Kidney capillary endothelial cell (primary cell): Measurements from ENCODE around the gene WBP1L.
"Not testable (repeated sequence)": the region's sequence is repeated elsewhere in the genome, so short reads cannot be mapped to it uniquely, and the experiment has no call there.

Experiments
- DNase-seq: peaks from one replicate; pipeline ENCODE4 v3.0.0-alpha.2; 2018; ENCODE audit warnings: low spot score

Gene WBP1L

DNA sequence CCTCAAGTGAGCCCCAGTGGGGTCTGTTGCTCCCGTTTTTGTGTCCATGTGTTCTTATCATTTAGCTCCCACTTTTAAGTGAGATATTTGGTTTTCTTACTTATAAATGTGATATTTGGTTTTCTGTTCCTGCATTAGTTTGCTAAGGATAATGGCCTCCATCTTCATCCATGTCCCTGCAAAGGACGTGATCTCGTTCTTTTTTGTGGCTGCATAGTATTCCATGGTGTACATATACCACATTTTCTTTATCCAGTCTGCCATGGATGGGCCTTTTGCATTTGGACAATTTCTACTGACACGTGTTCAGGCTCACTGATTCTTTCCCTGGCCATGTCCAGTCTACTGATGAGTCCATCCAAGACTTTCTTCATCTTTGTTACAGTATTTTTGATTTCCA is 19.8 kb upstream of the WBP1L start:
- DNase-seq, result no peak

DNA sequence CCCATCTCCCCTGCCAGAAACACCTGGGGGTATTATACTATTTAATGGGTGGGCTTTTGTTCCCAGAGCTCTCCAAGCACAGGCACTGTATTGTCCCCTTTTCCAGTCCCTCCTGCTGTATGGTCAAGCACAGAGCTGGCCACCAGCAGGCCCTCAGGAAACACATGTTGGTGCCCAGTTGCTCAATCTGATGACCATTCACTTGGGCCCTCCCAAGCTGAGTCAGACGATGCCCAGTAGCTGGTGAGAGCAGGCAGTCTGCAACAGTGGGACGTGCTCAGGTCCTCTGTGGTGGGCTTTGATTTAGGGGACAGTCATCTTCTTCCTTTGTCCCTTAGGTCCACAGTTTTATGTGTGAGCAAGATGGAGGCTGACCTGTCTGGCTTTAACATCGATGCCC is 17.5 kb upstream of the WBP1L start:
- no peak for DNase-seq

DNA sequence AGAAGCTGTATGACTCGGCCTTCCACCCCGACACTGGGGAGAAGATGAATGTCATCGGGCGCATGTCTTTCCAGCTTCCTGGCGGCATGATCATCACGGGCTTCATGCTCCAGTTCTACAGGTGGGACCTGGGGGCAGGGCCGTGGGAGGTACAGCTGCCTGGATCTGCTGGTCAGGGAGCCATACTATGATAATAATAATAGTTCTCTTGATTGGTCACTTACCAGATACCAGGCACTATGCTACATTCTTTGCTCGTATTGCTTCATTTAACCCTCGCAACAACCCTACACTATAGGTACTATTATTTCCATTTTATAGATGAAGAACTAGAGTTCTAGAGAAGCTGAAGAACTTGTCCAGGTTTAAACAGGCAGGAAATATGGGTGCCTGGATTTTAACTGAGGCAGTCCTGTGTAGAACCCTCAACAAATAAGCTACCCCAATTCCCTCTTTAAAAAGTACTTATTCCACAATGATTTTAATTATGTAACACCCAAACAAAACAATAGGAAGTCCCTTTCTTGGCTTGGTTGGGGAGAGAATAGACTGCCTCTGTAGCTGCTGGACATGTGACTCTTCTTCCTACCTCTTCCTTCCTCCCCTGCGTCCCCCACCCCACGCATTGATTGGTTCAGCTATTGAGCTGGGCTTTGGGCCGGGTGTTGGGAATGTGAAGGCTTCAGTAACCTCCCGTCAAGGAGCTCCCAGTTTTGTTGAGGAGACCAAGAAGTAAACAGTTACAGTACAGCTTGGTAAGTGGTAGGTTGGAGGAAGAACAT is 16.5 kb upstream of the WBP1L start:
- no peak for DNase-seq

DNA sequence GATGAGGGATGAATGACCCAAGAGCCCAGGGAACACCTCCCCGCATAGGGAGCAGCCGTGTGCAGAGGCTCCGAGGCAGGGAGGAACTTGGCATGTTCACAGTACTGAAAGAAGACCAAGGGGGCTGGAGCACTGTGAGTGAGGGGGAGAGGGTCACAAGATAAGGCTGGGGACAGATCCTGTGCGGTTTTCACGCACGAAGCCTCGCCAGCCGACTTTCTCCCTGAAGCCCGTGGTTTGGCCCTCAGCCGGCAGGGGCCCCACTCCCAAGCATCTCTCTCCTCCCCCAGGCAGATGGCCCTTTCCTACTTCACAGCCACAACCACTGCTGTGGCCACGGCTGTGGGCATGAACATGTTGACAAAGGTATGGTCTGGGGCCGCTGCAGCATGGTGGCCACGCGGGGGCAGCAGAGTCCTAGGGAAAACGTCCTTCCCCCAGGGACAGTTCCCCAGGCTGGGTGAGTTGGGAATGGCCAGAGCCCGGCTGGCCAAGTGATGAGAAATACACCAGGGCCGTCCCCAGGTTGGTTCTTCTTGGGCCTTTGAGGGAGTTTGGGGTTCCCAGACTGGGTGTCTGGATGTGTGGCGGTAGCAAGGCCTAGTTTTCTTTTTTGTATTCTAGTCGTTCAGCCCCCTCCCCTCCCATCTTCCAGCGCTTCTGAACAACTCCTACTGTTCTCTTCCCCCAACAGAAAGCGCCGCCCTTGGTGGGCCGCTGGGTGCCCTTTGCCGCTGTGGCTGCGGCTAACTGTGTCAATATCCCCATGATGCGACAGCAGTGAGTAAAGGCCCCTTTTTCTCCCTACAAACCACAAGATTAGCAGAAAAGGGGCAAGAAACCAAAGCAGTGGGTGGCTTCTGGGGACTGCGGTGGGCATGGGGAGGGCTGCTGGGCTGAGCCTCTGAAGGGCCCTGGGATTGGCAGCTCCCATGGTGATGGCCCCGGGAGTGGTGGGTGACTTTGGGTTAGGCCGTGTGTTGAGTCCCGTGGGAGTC is 14.4 kb upstream of the WBP1L start:
- DNase-seq, result peak; percentile 73

DNA sequence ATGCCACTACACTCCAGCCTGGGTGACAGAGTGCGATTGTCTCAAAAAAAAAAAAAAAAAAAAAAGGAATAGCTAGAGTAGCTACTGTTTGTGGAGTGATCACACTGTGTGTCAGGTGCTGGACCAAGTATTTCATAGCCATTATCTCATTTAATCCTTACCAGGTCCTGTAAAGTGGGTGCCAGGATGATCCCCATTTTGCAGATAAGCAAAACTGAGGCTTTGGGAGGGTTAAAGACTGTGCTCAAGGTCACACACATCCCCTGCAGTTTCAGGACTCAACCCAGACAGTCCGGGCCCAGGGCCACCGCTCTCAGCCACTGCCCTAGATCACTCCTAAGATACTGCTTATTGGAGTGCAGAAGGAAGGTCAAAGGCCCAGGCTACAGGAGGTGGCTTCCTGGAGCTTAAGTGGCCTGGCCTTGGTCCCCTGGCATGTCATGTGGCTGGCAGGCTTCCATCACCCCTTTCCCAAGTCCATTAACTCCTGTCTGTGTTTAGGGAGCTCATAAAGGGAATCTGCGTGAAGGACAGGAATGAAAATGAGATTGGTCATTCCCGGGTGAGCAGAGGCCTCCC is 12.4 kb upstream of the WBP1L start:
- DNase-seq, result no peak

DNA sequence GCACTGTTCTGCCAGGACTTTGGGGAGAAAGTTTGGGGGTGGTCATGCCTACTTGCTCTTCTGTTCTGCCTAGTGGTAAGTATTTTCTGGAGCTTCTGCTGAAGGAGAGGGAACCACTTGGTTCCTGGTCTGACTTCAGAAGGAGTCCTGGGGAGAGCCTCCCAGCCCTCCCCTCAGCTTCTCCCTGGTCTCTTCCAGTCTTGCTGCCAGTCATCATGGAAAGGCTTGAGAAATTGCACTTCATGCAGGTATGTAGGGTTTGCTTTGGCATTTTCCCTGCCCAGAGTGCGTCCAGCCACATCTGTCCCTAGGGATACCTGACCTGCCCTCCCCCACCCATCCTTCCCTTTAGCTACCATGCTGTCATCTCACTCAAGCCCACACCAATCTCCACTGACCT is 11.1 kb upstream of the WBP1L start:
- no peak for DNase-seq

DNA sequence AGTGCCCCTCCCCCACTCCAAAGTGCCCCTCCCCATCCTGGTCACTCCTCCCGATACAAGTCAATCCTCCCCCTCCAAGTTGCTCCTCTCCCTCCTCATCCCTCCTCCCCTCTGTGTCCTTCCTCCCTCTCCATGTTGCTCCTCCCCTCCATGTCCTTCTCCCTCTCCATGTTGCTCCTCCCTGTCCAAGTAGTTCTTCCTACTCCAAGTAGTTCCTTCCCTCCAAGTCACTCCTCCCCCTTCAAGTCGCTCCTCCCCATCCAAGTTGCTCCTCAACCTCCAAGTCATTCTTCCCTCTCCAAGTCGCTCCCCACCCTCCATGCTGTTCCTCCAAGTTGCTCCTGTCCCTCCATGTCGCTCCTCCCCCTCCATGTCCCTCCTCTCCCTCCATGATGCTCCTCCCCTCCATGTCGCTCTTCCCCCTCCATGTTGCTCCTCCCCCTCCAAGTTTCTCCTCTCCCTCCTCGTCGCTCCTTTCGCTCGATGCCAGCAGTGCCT is 8.6 kb upstream of the WBP1L start:
- DNase-seq, result no peak

DNA sequence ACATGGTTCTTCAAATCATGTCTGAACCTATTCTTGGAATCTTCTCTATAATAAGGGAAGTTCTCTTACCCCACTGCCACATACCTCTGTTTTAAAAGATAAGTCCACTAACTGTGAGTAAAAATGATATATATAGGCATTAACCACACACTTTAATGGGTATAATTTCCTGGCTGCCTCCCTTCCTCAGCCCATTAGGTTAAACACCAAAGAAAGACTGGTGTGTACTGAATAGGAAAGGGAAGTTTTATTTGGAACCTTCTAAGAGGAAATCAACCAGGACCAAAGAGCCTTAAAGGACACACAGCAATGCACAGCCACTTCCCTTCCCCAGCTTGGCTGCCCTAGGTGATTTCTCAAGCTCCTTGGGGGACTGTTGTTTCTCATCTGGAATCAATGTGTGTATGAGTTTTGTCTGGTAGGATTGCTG is 5.0 kb upstream of the WBP1L start:
- no peak for DNase-seq

DNA sequence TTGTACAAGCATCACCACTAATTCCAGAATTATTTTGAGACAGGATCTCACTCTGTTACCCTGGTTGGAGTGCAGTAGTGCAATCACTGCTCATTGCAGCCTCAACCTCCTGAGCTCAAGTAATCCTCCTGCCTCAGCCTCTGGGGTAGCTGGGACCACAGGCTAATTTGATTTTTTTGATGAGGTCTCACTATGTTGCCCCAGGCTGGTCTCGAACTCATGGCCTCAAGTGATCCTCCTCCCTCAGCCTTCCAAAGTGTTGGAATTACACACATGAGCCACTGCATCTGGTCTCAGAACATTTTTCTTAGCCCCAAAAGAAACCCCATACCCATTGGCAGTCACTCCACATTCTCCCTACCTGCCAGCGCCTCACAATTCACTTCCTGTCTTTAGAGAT is 3.5 kb upstream of the WBP1L start:
- no peak for DNase-seq

DNA sequence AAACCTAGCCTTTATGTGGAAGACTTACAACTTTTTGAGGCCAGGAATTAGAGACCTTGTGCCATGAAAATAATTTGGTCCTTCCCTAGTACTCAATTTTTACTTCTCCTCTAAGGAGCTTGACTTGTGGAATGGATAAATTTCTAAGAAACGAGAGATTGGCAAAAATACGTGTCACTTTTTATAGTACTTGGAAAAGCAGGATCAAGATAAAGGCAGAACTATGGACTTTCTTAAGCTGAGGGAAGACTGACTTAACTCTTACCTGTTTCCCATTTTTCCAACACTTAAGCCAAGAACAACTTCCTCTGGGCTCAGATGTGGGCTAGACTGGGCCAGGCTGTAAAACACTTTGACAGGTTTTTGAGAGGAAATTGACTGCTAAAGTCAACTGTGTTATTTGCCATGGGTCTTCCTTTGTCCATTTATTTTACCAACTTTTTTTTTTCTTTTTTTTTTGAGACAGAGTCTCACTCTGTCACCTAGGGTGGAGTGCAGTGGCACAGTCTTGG is 2.0 kb upstream of the WBP1L start:
- no peak for DNase-seq

DNA sequence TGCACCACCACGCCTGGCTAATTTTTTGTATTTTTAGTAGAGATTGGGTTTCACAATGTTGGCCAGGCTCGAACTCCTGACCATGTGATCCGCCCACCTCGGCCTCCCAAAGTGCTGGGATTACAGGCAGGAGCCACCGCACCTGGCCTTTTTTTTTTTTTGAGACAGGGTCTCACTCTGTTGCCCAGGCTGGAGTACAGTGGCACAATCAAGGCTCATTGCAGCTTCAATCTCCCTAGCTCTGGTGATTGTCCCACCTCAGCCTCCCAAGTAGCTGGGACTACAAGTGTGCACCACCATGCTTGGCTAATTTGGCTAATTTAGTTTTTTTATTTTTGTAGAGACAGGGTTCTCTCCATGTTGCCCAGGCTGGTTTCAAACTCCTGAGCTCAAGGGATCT is 1.4 kb upstream of the WBP1L start:
- DNase-seq, result not testable (repeated sequence)

DNA sequence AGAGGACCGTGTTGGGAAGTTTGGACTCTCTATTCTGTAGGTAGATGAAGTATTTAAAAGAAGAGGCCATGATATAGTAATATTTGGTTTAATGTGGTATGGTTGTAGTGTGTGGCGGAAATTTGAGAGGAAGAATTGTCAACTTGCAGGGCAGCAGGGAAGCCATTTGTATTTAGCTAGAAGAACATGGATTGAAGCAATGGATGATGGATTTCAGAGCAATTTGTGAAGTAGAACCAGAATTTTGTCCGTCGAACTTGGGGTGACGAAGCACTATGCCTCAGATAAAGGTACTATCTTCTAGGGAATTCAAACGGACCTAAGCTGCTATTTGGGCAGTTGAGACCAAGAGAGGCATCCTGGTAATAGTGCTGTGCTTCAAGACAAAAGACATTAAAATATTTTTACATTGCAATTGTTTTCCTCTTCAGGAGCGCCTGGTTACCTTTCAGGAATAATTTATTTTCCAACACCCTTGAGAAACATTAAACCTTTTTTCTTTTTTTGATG is 615 bp upstream of the WBP1L start:
- peak; percentile 33 for DNase-seq

DNA sequence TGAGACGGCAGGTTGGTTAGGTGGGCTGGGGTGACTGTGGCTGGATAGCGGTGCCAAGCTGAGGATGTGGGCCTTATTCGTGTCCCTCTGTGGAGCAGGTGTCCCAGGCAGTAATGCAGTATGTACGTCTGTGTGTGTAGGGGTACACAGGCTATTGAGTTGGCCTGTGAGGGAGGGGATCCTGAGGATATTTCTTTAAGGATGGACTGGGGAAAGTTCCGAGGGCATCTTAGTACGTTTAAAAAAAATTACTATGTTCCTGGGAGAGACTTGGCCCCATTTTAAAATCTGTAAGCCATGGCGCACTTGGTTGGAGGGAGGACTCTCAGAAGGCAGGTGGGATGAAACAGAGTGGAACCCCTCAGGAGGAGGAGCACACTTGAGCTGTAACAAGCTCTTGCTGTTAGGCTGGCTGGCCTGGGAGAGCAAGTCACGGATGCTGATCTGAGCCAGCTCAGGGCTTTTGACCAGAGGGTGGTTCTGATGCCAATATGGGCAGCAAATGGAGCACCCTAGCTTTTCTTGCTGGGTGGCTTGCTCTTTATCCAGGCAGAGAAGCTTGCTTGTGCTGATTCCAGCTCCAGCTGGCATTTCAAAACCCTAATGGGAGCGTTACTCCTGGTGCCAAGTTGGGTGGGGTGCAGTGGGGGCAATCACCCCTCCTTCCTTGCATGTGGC is 765 bp downstream of the WBP1L start:
- no peak for DNase-seq

DNA sequence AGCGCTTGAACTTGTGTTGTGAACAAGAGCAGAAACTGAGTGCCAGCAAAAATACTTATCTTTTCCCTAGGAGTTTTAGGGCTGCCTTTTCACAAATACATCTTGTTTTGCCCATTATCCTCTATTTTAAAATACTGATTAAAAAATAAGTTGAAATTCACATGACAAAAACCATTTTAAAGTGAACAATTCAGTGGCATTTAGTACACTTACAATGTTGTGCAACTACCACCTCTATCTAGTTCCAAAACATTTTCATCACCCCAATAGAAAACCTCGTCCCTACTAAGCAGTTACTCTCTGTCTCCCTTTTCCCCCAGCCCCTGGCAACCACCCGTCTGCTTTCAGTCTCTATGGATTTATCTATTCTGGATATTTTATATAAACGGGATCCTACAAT is 1.4 kb downstream of the WBP1L start:
- DNase-seq, result no peak

DNA sequence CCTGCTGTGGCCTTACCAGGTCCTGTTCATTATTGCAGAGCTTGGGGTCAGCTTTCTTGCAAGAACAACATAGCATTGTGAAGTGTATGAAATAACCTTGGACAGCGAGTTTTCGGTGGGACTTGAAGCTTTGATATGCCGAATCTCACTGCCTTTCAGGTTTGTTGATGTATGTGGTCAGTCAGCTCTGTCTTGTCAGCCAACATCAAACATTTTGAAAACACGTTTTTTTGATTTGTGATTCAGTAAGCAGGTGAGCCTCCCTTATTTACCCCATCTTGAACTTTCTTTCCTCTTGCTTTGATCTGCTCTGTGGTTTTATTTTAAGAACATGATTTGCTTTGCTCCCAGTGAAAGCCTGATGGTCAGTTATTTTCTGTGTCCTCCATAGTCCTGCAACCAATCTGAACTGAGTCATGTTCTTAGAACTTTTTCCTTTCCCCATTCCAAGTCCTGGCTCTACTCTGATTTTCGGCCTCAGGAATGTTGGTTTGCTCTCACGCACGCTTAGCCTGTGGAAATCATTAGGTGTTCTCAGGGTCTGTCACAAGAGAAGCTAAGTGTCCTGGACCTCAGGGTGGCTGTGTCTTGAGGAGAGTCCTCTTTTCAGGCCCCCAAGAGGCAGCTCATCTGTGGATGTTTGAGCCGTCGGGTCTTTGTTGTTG is 8.7 kb downstream of the WBP1L start:
- DNase-seq, result no peak

DNA sequence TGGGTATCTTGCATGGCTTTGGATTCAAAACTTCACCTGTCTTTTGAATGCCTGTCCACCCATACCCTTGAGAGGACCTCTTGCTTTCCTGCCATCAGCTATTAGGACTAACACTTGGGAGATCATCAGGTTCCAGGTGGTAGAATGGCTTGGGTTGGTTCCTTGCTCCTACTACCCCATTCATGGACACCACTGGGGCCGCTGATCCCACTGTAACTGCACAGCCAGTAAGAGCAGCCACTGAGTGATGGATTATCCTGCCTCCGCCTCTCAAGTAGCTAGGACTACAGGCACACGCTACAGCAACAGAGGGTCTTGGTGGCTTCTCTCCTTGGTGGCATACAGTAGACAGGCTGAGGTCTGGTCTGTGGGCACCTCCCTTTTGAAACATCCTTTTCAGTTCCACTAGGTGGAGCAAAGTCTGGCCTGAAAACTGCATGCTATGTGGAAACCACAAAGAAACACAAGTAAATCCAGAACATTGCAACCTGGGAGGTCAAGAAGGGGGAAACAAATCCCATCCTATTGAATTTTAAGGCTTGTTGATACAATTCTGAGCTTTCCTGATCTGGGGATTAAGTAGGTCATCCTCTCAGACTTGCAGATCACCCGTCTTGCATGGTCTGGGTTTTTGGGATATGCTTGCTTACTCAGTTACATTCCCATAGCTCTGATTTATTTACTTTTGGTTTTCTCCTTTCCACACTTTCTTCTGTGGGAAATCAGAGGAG is 9.4 kb downstream of the WBP1L start:
- DNase-seq, result peak; percentile 63

DNA sequence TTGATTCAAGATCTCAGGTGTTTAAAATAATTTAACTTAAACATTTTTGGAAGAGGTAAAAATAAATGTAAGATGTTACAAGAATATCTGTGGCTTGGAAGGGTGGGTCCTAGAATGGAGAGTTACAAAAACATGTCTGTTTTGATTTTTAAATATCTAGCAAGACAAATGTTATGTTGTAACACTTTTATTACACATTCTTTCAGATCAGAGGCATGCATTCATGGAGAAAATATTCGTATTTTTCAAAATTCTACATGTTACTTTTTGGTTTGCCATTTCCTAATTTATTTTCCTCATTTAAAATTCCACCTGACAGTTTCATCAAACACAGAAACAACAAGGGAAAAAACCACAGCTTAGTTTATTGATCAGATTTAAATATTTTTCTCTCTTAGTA is 10.0 kb downstream of the WBP1L start:
- DNase-seq, result no peak

DNA sequence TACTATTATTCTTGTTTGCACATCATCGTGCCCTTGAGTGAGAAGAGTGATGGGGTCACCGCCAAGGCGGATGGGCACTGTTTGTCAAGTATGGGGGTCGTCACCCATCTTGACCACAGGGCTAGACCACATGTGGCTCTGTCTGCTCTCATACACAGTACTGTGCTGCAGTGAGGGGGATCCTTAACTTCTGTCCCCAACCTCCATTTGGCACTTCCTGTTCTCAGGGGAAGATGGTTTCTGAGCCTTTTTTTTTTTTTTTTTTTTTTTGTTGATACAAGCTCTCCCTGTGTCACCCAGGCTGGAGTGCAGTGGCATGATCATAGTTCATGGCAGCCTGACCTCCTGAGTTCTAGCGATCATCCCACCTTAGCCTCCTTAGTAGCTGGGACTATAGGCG is 13.6 kb downstream of the WBP1L start:
- no peak for DNase-seq

DNA sequence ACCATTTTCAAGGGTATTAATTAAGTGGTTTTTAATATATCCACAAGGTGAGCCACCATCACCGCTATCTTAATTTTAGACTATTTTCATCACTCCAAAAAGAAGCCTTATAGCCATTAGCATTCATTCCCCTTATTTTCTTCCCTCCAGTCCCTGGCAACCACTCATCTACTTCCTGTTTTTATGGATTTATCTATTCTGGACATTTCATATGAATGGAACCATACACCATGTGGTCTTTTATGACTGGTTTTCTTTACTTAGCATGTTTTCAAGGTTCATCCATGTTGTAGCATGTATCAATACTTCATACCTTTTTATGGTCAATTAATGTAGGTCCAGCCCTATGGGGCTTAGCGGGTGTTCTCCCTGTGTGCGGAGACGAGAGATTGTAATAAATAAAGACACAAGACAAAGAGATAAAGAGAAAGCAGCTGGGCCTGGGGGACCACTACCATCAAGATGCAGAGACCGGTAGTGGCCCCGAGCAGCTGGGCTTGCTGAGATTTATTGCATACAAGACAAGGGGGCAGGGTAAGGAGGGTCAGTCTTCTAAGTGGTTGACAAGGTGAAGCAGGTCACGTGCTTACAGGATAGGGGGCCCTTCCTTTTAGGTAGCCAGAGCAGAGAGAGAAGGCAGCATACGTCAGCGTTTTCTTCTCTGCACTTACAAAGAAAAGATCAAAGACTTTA is 14.6 kb downstream of the WBP1L start:
- DNase-seq, result no peak

DNA sequence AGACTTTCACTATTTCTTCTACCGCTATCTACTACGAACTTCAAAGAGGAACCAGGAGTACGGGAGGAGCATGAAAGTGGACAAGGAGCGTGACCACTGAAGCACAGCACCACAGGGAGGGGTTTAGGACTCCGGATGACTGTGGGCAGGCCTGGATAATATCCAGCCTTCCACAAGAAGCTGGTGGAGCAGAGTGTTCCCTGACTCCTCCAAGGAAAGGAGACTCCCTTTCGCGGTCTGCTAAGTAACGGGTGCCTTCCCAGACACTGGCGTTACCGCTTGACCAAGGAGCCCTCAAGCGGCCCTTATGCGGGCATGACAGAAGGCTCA is 15.2 kb downstream of the WBP1L start:
- not testable (repeated sequence) for DNase-seq
